HG02759 (cell line): ENCODE measurements around the gene NPEPL1.
"Not testable (repeated sequence)": the region's sequence is repeated elsewhere in the genome, so short reads cannot be mapped to it uniquely, and the experiment has no call there.

ENCODE experiments used
- ATAC-seq: cut with Tn5 transposase; IDR thresholded peaks from one replicate; pipeline ENCODE4 v1.9.1; 2021; ENCODE audit warnings: mild to moderate bottlenecking, moderate library complexity; ENCODE audit not compliant: unreplicated experiment

The NPEPL1 gene

GRCh38 chr20:58731192-58731591 lies 38.6 kb downstream of the NPEPL1 start:
- no peak for ATAC-seq

GRCh38 chr20:58737198-58737597 lies 44.6 kb downstream of the NPEPL1 start:
- no peak for ATAC-seq

GRCh38 chr20:58740356-58741308 lies 48.0 kb downstream of the NPEPL1 start:
- ATAC-seq: no peak

- ATAC-seq: no peak
Observed at GRCh38 chr20:58741384-58741783, 48.8 kb downstream of the NPEPL1 start.

GRCh38 chr20:58742668-58743566 lies 50.3 kb downstream of the NPEPL1 start:
- no peak for ATAC-seq

- ATAC-seq: no peak
Observed at GRCh38 chr20:58743929-58744534, 51.4 kb downstream of the NPEPL1 start.

GRCh38 chr20:58744836-58745235 lies 52.2 kb downstream of the NPEPL1 start:
- no peak for ATAC-seq

GRCh38 chr20:58745391-58745790 lies 52.8 kb downstream of the NPEPL1 start:
- no peak for ATAC-seq

GRCh38 chr20:58746620-58747019 lies 54.0 kb downstream of the NPEPL1 start:
- no peak for ATAC-seq

GRCh38 chr20:58747211-58747610 lies 54.6 kb downstream of the NPEPL1 start:
- ATAC-seq: no peak

GRCh38 chr20:58748618-58749017 lies 56.0 kb downstream of the NPEPL1 start:
- ATAC-seq: no peak

GRCh38 chr20:58749098-58749769 lies 56.6 kb downstream of the NPEPL1 start:
- ATAC-seq: no peak

- ATAC-seq: no peak
Observed at GRCh38 chr20:58749979-58750378, 57.4 kb downstream of the NPEPL1 start.

GRCh38 chr20:58750706-58751105 lies 58.1 kb downstream of the NPEPL1 start:
- ATAC-seq: not testable (repeated sequence)

- ATAC-seq: no peak
Observed at GRCh38 chr20:58751979-58752378, 59.4 kb downstream of the NPEPL1 start.

GRCh38 chr20:58752565-58752964 lies 60.0 kb downstream of the NPEPL1 start:
- no peak for ATAC-seq

- ATAC-seq: no peak
Observed at GRCh38 chr20:58753267-58753921, 60.8 kb downstream of the NPEPL1 start.

- no peak for ATAC-seq
Observed at GRCh38 chr20:58753922-58754551, 61.4 kb downstream of the NPEPL1 start.

GRCh38 chr20:58754584-58754983 lies 62.0 kb downstream of the NPEPL1 start:
- no peak for ATAC-seq
